Measurements from ENCODE around the gene APEH.

APEH gene

DNA sequence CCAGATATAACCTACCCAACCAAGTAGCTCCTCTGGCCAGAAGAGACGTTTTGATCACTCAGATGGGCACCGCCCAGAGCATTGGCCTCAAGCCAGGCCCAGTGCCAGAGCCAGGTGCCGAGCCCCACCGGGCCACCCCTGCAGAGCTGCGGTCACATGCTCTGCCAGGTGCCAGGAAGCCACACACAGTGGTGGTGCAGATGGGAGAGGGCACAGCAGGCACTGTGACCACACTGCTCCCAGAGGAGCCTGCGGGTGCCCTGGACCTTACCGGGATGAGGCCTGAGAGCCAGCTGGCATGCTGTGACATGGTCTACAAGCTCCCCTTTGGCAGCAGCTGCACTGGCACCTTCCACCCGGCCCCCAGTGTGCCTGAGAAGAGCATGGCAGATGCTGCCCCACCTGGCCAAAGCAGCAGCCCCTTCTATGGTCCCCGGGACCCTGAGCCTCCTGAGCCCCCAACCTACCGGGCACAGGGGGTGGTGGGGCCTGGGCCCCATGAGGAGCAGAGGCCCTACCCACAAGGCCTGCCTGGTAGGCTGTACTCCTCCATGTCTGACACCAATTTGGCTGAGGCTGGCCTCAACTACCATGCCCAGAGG lies 19.1 kb upstream of the APEH start:
- TF ChIP-seq, protein P1, sequence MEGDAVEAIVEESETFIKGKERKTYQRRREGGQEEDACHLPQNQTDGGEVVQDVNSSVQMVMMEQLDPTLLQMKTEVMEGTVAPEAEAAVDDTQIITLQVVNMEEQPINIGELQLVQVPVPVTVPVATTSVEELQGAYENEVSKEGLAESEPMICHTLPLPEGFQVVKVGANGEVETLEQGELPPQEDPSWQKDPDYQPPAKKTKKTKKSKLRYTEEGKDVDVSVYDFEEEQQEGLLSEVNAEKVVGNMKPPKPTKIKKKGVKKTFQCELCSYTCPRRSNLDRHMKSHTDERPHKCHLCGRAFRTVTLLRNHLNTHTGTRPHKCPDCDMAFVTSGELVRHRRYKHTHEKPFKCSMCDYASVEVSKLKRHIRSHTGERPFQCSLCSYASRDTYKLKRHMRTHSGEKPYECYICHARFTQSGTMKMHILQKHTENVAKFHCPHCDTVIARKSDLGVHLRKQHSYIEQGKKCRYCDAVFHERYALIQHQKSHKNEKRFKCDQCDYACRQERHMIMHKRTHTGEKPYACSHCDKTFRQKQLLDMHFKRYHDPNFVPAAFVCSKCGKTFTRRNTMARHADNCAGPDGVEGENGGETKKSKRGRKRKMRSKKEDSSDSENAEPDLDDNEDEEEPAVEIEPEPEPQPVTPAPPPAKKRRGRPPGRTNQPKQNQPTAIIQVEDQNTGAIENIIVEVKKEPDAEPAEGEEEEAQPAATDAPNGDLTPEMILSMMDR (IDR thresholded peaks at IDR 0.05; ENCODE audit: insufficient read depth, low read length, poor library complexity, severe bottlenecking) = no peak
- no peak for TF ChIP-seq EZH2phosphoT487 (conservative IDR thresholded peaks at IDR 0.05; ENCODE audit: low read length)
- no peaks in the 10 kb centered on the region for H3K9me3 ChIP-seq (ENCODE audit: insufficient read depth, low read length)
- H3K9me2 ChIP-seq (replicated peaks; ENCODE audit: insufficient read depth, low read length) = no peaks in the 10 kb centered on the region
- no peak overlapping the region for H2AFZ ChIP-seq (ENCODE audit: low read depth, low read length, severe bottlenecking)
- H3K79me2 ChIP-seq (ENCODE audit: insufficient read depth, low read length) = no peaks in the 10 kb centered on the region
- no peaks in the 10 kb centered on the region for H3F3A ChIP-seq (ENCODE audit: insufficient read depth)
- H3K4me3 ChIP-seq (ENCODE audit: insufficient read depth, low read length, poor library complexity, severe bottlenecking) = no peak overlapping the region
- no peaks in the 10 kb centered on the region for H3K36me3 ChIP-seq (ENCODE audit: low read length)
- H3K27me3 ChIP-seq (ENCODE audit: low read length) = no peaks in the 10 kb centered on the region
- H3K4me2 ChIP-seq (ENCODE audit: low read depth, low read length, poor library complexity, severe bottlenecking) = no peak overlapping the region
- no peak overlapping the region for H3K9ac ChIP-seq (ENCODE audit: low read length)
- H4K20me1 ChIP-seq (ENCODE audit: low read depth, low read length) = no peaks in the 10 kb centered on the region
- H3K27ac ChIP-seq (ENCODE audit: low read depth, low read length) = no peak overlapping the region

DNA sequence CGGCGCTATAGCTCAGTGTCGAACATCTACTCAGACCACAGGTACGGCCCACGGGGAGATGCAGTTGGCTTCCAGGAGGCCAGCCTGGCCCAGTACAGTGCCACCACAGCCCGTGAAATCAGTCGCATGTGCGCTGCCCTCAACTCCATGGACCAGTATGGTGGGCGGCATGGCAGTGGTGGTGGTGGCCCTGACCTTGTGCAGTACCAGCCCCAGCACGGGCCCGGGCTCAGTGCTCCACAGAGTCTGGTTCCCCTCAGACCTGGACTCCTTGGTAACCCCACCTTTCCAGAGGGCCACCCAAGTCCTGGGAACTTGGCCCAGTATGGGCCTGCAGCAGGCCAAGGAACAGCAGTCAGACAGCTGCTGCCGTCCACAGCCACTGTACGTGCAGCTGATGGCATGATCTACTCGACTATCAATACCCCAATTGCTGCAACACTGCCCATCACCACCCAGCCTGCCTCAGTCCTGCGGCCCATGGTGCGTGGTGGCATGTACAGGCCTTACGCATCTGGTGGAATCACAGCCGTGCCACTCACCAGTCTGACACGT lies 18.3 kb upstream of the APEH start:
- Histone ChIP-seq H3K27me3 (ENCODE audit: low read length) (no peaks in the 10 kb centered on the region), H3K9ac (ENCODE audit: low read length) (no peak overlapping the region), H3K9me2 (replicated peaks; ENCODE audit: insufficient read depth, low read length) (no peaks in the 10 kb centered on the region), H3K4me2 (ENCODE audit: low read depth, low read length, poor library complexity, severe bottlenecking) (no peak overlapping the region), H3K9me3 (ENCODE audit: insufficient read depth, low read length) (no peaks in the 10 kb centered on the region), H2AFZ (ENCODE audit: low read depth, low read length, severe bottlenecking) (no peak overlapping the region), H3K27ac (ENCODE audit: low read depth, low read length) (no peak overlapping the region), H3K4me3 (ENCODE audit: insufficient read depth, low read length, poor library complexity, severe bottlenecking) (no peak overlapping the region), H3F3A (ENCODE audit: insufficient read depth) (no peaks in the 10 kb centered on the region), H3K36me3 (ENCODE audit: low read length) (no peaks in the 10 kb centered on the region), H3K79me2 (ENCODE audit: insufficient read depth, low read length) (no peaks in the 10 kb centered on the region), H4K20me1 (ENCODE audit: low read depth, low read length) (no peaks in the 10 kb centered on the region)
- TF ChIP-seq EZH2phosphoT487 (conservative IDR thresholded peaks at IDR 0.05; ENCODE audit: low read length) = no peak
- TF ChIP-seq, protein P1 (IDR thresholded peaks at IDR 0.05; ENCODE audit: insufficient read depth, low read length, poor library complexity, severe bottlenecking) = no peak

DNA sequence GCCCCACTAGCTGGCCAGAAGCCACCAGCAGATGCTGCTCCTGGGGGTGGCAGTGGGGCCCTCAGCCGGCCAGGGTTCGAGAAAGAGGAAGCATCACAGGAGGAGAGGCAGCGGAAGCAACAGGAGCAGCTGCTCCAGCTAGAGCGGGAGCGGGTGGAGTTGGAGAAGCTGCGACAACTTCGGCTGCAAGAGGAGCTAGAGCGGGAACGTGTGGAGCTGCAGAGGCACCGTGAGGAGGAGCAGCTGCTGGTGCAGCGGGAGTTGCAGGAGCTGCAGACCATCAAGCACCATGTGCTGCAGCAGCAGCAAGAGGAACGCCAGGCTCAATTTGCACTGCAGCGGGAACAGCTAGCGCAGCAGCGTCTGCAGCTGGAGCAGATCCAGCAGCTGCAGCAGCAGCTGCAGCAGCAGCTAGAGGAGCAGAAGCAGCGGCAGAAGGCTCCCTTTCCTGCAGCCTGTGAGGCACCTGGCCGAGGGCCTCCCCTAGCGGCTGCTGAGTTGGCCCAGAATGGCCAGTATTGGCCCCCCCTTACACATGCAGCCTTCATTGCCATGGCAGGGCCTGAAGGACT lies 17.5 kb upstream of the APEH start:
- Histone ChIP-seq H2AFZ (ENCODE audit: low read depth, low read length, severe bottlenecking) (no peak overlapping the region), H3K4me2 (ENCODE audit: low read depth, low read length, poor library complexity, severe bottlenecking) (no peak overlapping the region), H3K4me3 (ENCODE audit: insufficient read depth, low read length, poor library complexity, severe bottlenecking) (no peak overlapping the region), H3K79me2 (ENCODE audit: insufficient read depth, low read length) (no peaks in the 10 kb centered on the region), H4K20me1 (ENCODE audit: low read depth, low read length) (no peaks in the 10 kb centered on the region), H3K9me2 (replicated peaks; ENCODE audit: insufficient read depth, low read length) (no peaks in the 10 kb centered on the region), H3K27me3 (ENCODE audit: low read length) (no peaks in the 10 kb centered on the region), H3K36me3 (ENCODE audit: low read length) (no peaks in the 10 kb centered on the region), H3K27ac (ENCODE audit: low read depth, low read length) (no peak overlapping the region), H3F3A (ENCODE audit: insufficient read depth) (no peaks in the 10 kb centered on the region), H3K9ac (ENCODE audit: low read length) (no peak overlapping the region), H3K9me3 (ENCODE audit: insufficient read depth, low read length) (no peaks in the 10 kb centered on the region)
- no peak for TF ChIP-seq EZH2phosphoT487 (conservative IDR thresholded peaks at IDR 0.05; ENCODE audit: low read length)
- TF ChIP-seq, protein P1 (IDR thresholded peaks at IDR 0.05; ENCODE audit: insufficient read depth, low read length, poor library complexity, severe bottlenecking) = no peak
